SK-N-SH (cell line): ENCODE data around the gene BRD4. TPM values are rescaled to one million over a fixed set of nuclear protein-coding genes. Genes with fewer than 3 reads are reported as not detected.

Experiments used
- CTCF ChIA-PET: fragments of 300-600, 350-600 bp; formaldehyde crosslinking; extraction: SDS; loops from one replicate; lab custom pipeline; 2021; lab: Yijun Ruan, JAX
- POLR2A ChIA-PET: fragments of 350-600 bp; sonication (Branson Sonifier 250); formaldehyde crosslinking; extraction: SDS; loops from one replicate; lab custom pipeline; 2020; ENCODE audit warnings: antibody characterized with exemption, inconsistent platforms; lab: Yijun Ruan, JAX
- DNase-seq: peaks from one replicate; pipeline ENCODE4 v3.0.0; 2012
- H2AFZ ChIP-seq: fragments of 200-600 bp; sonication (generic); 2 replicates; pipeline ENCODE4 v1.8.1; 2016; ENCODE audit warnings: antibody characterized with exemption, mild to moderate bottlenecking, low read depth
- H3F3A ChIP-seq: fragments of 200-600 bp; sonication (generic); replicated peaks from 2 replicates; pipeline ENCODE3; 2016; ENCODE audit warnings: antibody characterized with exemption, mild to moderate bottlenecking; ENCODE audit not compliant: insufficient read depth
- H3K27ac ChIP-seq, 2 experiments: fragments of 200-500 bp in 1 of 2; fragments of 200-600 bp in 1 of 2; sonication (Bioruptor generic) in 1 of 2; sonication (generic), shearing (Covaris generic) in 1 of 2; 2 replicates each; pipeline versions ENCODE4 v1.5.1 to v1.6.1; 2014 to 2016; ENCODE audit warnings: low read depth in 2 of 2, inconsistent platforms in 1 of 2, low read length in 1 of 2, mild to moderate bottlenecking in 1 of 2, mixed read lengths in 1 of 2
- H3K27me3 ChIP-seq: fragments of 200-600 bp; sonication (generic), shearing (Covaris generic); 2 replicates; pipeline ENCODE4 v1.6.1; 2016; ENCODE audit warnings: mixed run types; ENCODE audit not compliant: insufficient read depth
- H3K36me3 ChIP-seq, 2 experiments: fragments of 200-500 bp in 1 of 2; fragments of 200-600 bp in 1 of 2; sonication (Bioruptor generic) in 1 of 2; sonication (generic) in 1 of 2; replicated peaks in 1 of 2; 2 replicates each; pipeline versions ENCODE3 to v1.5.1; 2014 to 2016; ENCODE audit warnings: low read length in 1 of 2, mild to moderate bottlenecking in 1 of 2; ENCODE audit not compliant: insufficient read depth in 2 of 2, control insufficient read depth in 1 of 2
- H3K4me1 ChIP-seq, 2 experiments: fragments of 200-500 bp in 1 of 2; fragments of 200-600 bp in 1 of 2; sonication (Bioruptor generic) in 1 of 2; sonication (generic), shearing (Covaris generic) in 1 of 2; 2 replicates each; pipeline versions ENCODE4 v1.5.1 to v1.6.1; 2014 to 2016; ENCODE audit warnings: low read depth in 1 of 2, low read length in 1 of 2, mixed run types in 1 of 2; ENCODE audit not compliant: insufficient read depth in 2 of 2, control insufficient read depth in 1 of 2
- H3K4me2 ChIP-seq: fragments of 200-600 bp; sonication (generic), shearing (Covaris generic); 2 replicates; pipeline ENCODE4 v1.6.1; 2017; ENCODE audit warnings: mixed run types
- H3K4me3 ChIP-seq, 2 experiments: fragments of 200-500 bp in 1 of 2; fragments of 200-600 bp in 1 of 2; sonication (Bioruptor generic) in 1 of 2; sonication (generic), shearing (Covaris generic) in 1 of 2; 2 replicates each; pipeline versions ENCODE4 v1.5.1 to v1.8.1; 2014 to 2016; ENCODE audit warnings: low read depth in 2 of 2, inconsistent platforms in 1 of 2, low read length in 1 of 2, mild to moderate bottlenecking in 1 of 2, mixed read lengths in 1 of 2, moderate library complexity in 1 of 2
- H3K79me2 ChIP-seq: fragments of 200-600 bp; sonication (generic); 2 replicates; pipeline ENCODE4 v1.8.1; 2017; ENCODE audit warnings: mild to moderate bottlenecking; ENCODE audit not compliant: insufficient read depth
- H3K9ac ChIP-seq: fragments of 200-600 bp; sonication (generic); 2 replicates; pipeline ENCODE4 v1.6.1; 2017; ENCODE audit warnings: mixed run types
- H3K9me2 ChIP-seq: fragments of 200-600 bp; sonication (generic); 2 replicates; pipeline ENCODE4 v1.6.1; 2017; ENCODE audit warnings: mixed run types
- H3K9me3 ChIP-seq: fragments of 200-600 bp; sonication (generic); 2 replicates; pipeline ENCODE4 v1.6.1; 2017; ENCODE audit warnings: mixed run types, mild to moderate bottlenecking, moderate library complexity
- H4K20me1 ChIP-seq: fragments of 200-600 bp; sonication (generic); 2 replicates; pipeline ENCODE4 v1.6.1; 2017; ENCODE audit warnings: mild to moderate bottlenecking, mixed run types; ENCODE audit not compliant: insufficient read depth
- CHD2 ChIP-seq: fragments of 150-350 bp; IDR thresholded peaks from 2 replicates; pipeline ENCODE4 v1.6.1; 2018; ENCODE audit warnings: low read length; ENCODE audit not compliant: partially characterized antibody
- CTCF ChIP-seq: fragments of 200-600 bp; sonication (generic); IDR thresholded peaks from 2 replicates; pipeline ENCODE4 v1.6.1; 2017; ENCODE audit warnings: antibody characterized with exemption, mild to moderate bottlenecking, moderate library complexity
- EZH2phosphoT487 ChIP-seq: fragments of 200-600 bp; sonication (generic); IDR thresholded peaks from 2 replicates; pipeline ENCODE4 v1.6.1; 2017; ENCODE audit warnings: low read depth, mixed run types, mild to moderate bottlenecking, antibody characterized with exemption, moderate library complexity, borderline replicate concordance
- FOSL2 ChIP-seq: IDR thresholded peaks from 2 replicates; pipeline ENCODE4 v1.4.0; 2012; ENCODE audit warnings: low read depth, mild to moderate bottlenecking, moderate library complexity, borderline replicate concordance
- FOXJ3 ChIP-seq: sonication (generic); formaldehyde crosslinking; IDR thresholded peaks from 2 replicates; pipeline ENCODE4 v1.5.1; 2020; ENCODE audit warnings: mild to moderate bottlenecking, missing genetic modification reagents
- GABPA ChIP-seq: IDR thresholded peaks from 2 replicates; pipeline ENCODE4 v1.4.0; 2012; ENCODE audit warnings: low read depth, mild to moderate bottlenecking
- IRF3 ChIP-seq: fragments of 150-350 bp; IDR thresholded peaks from 2 replicates; pipeline ENCODE4 v1.6.1; 2016; ENCODE audit warnings: mild to moderate bottlenecking, low read depth, low read length
- JUND ChIP-seq: IDR thresholded peaks from 2 replicates; pipeline ENCODE4 v1.4.0; 2012
- NFIC ChIP-seq: IDR thresholded peaks from 2 replicates; pipeline ENCODE4 v1.4.0; 2012; ENCODE audit warnings: borderline replicate concordance
- NRF1 ChIP-seq: IDR thresholded peaks from 2 replicates; pipeline ENCODE4 v1.6.1; 2012; ENCODE audit warnings: low read depth, mild to moderate bottlenecking, low read length
- PBX3 ChIP-seq: IDR thresholded peaks from 2 replicates; pipeline ENCODE4; 2012
- POLR2AphosphoS5 ChIP-seq: IDR thresholded peaks from 2 replicates; pipeline ENCODE4 v1.6.1; 2012; ENCODE audit warnings: low read depth, low read length
- RAD21 ChIP-seq: IDR thresholded peaks from 2 replicates; pipeline ENCODE4 v1.6.1; 2012; ENCODE audit warnings: mild to moderate bottlenecking, low read length
- REST ChIP-seq: IDR thresholded peaks from 2 replicates; pipeline ENCODE4 v1.6.1; 2012; ENCODE audit warnings: mild to moderate bottlenecking, low read depth, low read length, moderate library complexity
- RXRA ChIP-seq: IDR thresholded peaks from 2 replicates; pipeline ENCODE4 v1.4.0; 2012; ENCODE audit warnings: low read depth, mild to moderate bottlenecking, borderline replicate concordance
- SIN3A ChIP-seq: IDR thresholded peaks from 2 replicates; pipeline ENCODE4 v1.6.1; 2012; ENCODE audit warnings: low read depth, mild to moderate bottlenecking, low read length, moderate library complexity, borderline replicate concordance
- TAF1 ChIP-seq: IDR thresholded peaks from 2 replicates; pipeline ENCODE4 v1.6.1; 2012; ENCODE audit warnings: low read depth, mild to moderate bottlenecking, low read length, moderate library complexity, borderline replicate concordance
- TCF12 ChIP-seq: IDR thresholded peaks from 2 replicates; pipeline ENCODE4 v1.4.0; 2012
- TEAD4 ChIP-seq: IDR thresholded peaks from 2 replicates; pipeline ENCODE4 v1.4.0; 2012; ENCODE audit warnings: mild to moderate bottlenecking, borderline replicate concordance; ENCODE audit not compliant: insufficient read depth
- USF1 ChIP-seq: IDR thresholded peaks from 2 replicates; pipeline ENCODE4 v1.4.0; 2012; ENCODE audit warnings: low read depth, borderline replicate concordance
- USF2 ChIP-seq: fragments of 150-350 bp; IDR thresholded peaks from 2 replicates; pipeline ENCODE4 v1.6.1; 2017; ENCODE audit warnings: antibody characterized with exemption, low read length, low read depth, borderline replicate concordance
- YY1 ChIP-seq: IDR thresholded peaks from 2 replicates; pipeline ENCODE4 v1.4.0; 2012; ENCODE audit warnings: low read depth, mild to moderate bottlenecking
- WGBS: methylation state at CpG from one replicate; pipeline ENCODE4 v1.1.6; 2017; ENCODE audit warnings: low lambda C conversion rate; 5-methylcytosine and 5-hydroxymethylcytosine counted together
- polyA plus RNA-seq, 3 experiments: library from polyadenylated mRNA; depleted of rRNA; stranded (reverse); fragments of >200 nt; gene quantifications; 2 replicates each; pipeline ENCODE4 v1.2.3, GENCODE V29; 2012

BRD4 gene
- polyA plus RNA-seq, 1 of the 3 experiments (the other 2 are of a cell fraction), result 10.0 TPM

GRCh38 chr19:15248648-15249527 is 83.5 kb downstream of the BRD4 start:
- Histone ChIP-seq H3K79me2 (peaks cover 77% of the 10 kb centered on the region), H4K20me1 (peaks cover 84% of the 10 kb centered on the region)
- WGBS, result 58% methylated on average over 12 of the region's 19 CpGs

More at GRCh38 chr19:15248648-15249527, 83.5 kb downstream of the BRD4 start:
- POLR2A ChIA-PET, result interaction anchor here (0.6 kb wide), 1 partner anchor 12 kb away, joined by 3 read pairs; no protein-coding TSS in a partner anchor
- H3K9me3 ChIP-seq, result no peaks in the 10 kb centered on the region
- H3K4me3 ChIP-seq, result no peak overlapping the region
- peak overlapping the region; percentile 60 to 97 for H3K27ac ChIP-seq
- H3K9me2 ChIP-seq, result no peaks in the 10 kb centered on the region
- H3K27me3 ChIP-seq, result no peaks in the 10 kb centered on the region
- TF ChIP-seq CTCF (peak; percentile 22; the same call in 1 of the 2 replicates), CHD2 (no peak), NFIC (no peak), JUND (no peak; the same call in 1 of the 2 replicates), POLR2AphosphoS5 (no peak), IRF3 (no peak), NRF1 (no peak), TAF1 (no peak), YY1 (no peak), PBX3 (peak; percentile 68), EZH2phosphoT487 (no peak), RXRA (no peak), USF2 (no peak), SIN3A (no peak), GABPA (no peak), FOSL2 (peak; percentile 65; the same call in 1 of the 2 replicates), TEAD4 (no peak), TCF12 (peak; percentile 12; the same call in 1 of the 2 replicates), REST (no peak), USF1 (no peak), RAD21 (no peak), FOXJ3 (no peak)
- H2AFZ ChIP-seq, result no peak overlapping the region
- DNase-seq, result no peak
- peaks cover 10 to 65% of the 10 kb centered on the region in 2 experiments for H3K36me3 ChIP-seq
- CTCF ChIA-PET, result interaction anchor here (0.9 to 7.2 kb wide), 2 partner anchors 17 to 72 kb away, joined by 3 to 39 read pairs; no protein-coding TSS in a partner anchor
- peak overlapping the region; percentile 41; the same call in 1 of the 2 replicates for H3K4me2 ChIP-seq
- H3K9ac ChIP-seq, result peak overlapping the region; percentile 33; the same call in 1 of the 2 replicates
- H3K4me1 ChIP-seq, result peaks cover 17 to 47% of the 10 kb centered on the region in 2 experiments
- peaks cover 33% of the 10 kb centered on the region for H3F3A ChIP-seq
